HL-60 (cell line): ENCODE results near the gene WDFY4.
A peak's percentile ranks its signal among the peaks of the same experiment; 100 is the strongest.

ENCODE experiments used
- DNase-seq, 2 experiments: peaks; one replicate each; pipeline ENCODE4 v3.0.0-alpha.2; 2010 to 2020; ENCODE audit warnings: low read depth in 1 of 2, low spot score in 1 of 2
- H3K27ac ChIP-seq: fragments of 250-450 bp; sonication (Bioruptor Pico); replicated peaks from 2 replicates; pipeline ENCODE4 v1.5.1; 2020; ENCODE audit warnings: mild to moderate bottlenecking, moderate library complexity
- H3K27me3 ChIP-seq: fragments of 250-450 bp; sonication (Bioruptor Pico); 2 replicates; pipeline ENCODE4 v1.5.1; 2021; ENCODE audit warnings: mild to moderate bottlenecking, moderate library complexity; ENCODE audit not compliant: insufficient read depth, poor library complexity, severe bottlenecking
- H3K4me3 ChIP-seq: replicated peaks from 2 replicates; pipeline ENCODE4 v1.5.1; 2011; ENCODE audit warnings: mild to moderate bottlenecking, control low read depth, low read length; ENCODE audit not compliant: insufficient read depth
- CTCF ChIP-seq: IDR thresholded peaks from one replicate; pipeline ENCODE4 v1.5.1; 2011; ENCODE audit warnings: low read length, control low read depth, inconsistent platforms; ENCODE audit not compliant: insufficient read depth
- GABPA ChIP-seq: IDR thresholded peaks from 2 replicates; pipeline ENCODE4 v1.6.1; 2012; ENCODE audit warnings: low read depth
- POLR2AphosphoS5 ChIP-seq: IDR thresholded peaks from 2 replicates; pipeline ENCODE4 v1.6.1; 2012; ENCODE audit warnings: low read depth
- REST ChIP-seq: IDR thresholded peaks from 2 replicates; pipeline ENCODE4 v1.6.1; 2012; ENCODE audit warnings: low read depth; ENCODE audit not compliant: insufficient replicate concordance
- SPI1 ChIP-seq: IDR thresholded peaks from 2 replicates; pipeline ENCODE4 v1.6.1; 2012; ENCODE audit warnings: low read depth, mild to moderate bottlenecking, borderline replicate concordance

The WDFY4 gene

GRCh38 chr10:48973065-48973464, 288.4 kb downstream of the WDFY4 start:
- Histone ChIP-seq H3K27ac (no peak overlapping the region), H3K27me3 (no peaks in the 10 kb centered on the region), H3K4me3 (no peak overlapping the region)
- TF ChIP-seq GABPA (no peak), SPI1 (no peak), POLR2AphosphoS5 (no peak), REST (no peak), CTCF (no peak)
- no peak for DNase-seq

GRCh38 chr10:48974510-48975156, 290.0 kb downstream of the WDFY4 start:
- TF ChIP-seq GABPA, result no peak
- no peak for TF ChIP-seq SPI1
- no peak for TF ChIP-seq POLR2AphosphoS5
- TF ChIP-seq CTCF, result no peak
- no peak for TF ChIP-seq REST
- no peak overlapping the region for H3K4me3 ChIP-seq
- H3K27ac ChIP-seq, result no peak overlapping the region
- H3K27me3 ChIP-seq, result no peaks in the 10 kb centered on the region
- no peak for DNase-seq

- no peaks in the 10 kb centered on the region for H3K27me3 ChIP-seq
- H3K4me3 ChIP-seq, result no peak overlapping the region
- TF ChIP-seq REST (no peak), SPI1 (no peak), GABPA (no peak), CTCF (no peak), POLR2AphosphoS5 (no peak)
- DNase-seq, result peak in 1 of 2 experiments; percentile 2
- H3K27ac ChIP-seq, result no peak overlapping the region
These were observed 291.5 kb downstream of the WDFY4 start for GRCh38 chr10:48976196-48976595.
